H1 (cell line): ENCODE results near the gene ZNF618.

Source experiments
- CBX5 ChIP-seq: fragments of 300-800, 300-1000 bp; sonication (generic); IDR thresholded peaks from 2 replicates; pipeline ENCODE4 v1.7.1; 2016; ENCODE audit warnings: antibody characterized with exemption, low read length, low read depth
- CBX8 ChIP-seq: fragments of 300-800, 300-1000 bp; sonication (generic); IDR thresholded peaks from 2 replicates; pipeline ENCODE4 v1.7.1; 2016; ENCODE audit warnings: low read depth, low read length, borderline replicate concordance
- CTCF ChIP-seq, 3 experiments: IDR thresholded peaks; 1 replicate in 2 of 3; 2 replicates in 1 of 3; pipeline versions ENCODE4 v1.5.1 to v1.6.1; 2011; ENCODE audit warnings: low read length in 3 of 3, mild to moderate bottlenecking in 3 of 3, inconsistent platforms in 2 of 3, low read depth in 1 of 3, moderate library complexity in 1 of 3; ENCODE audit not compliant: insufficient read depth in 1 of 3; ENCODE audit errors: control extremely low read depth in 1 of 3
- MAX ChIP-seq: IDR thresholded peaks from 2 replicates; pipeline ENCODE4 v1.6.1; 2012; ENCODE audit warnings: inconsistent platforms
- PHF8 ChIP-seq: fragments of 200-600 bp; sonication (generic); conservative IDR thresholded peaks from 2 replicates; pipeline ENCODE4 v1.7.1; 2012; ENCODE audit warnings: low read depth, mild to moderate bottlenecking, inconsistent platforms, low read length, moderate library complexity
- SP1 ChIP-seq: IDR thresholded peaks from 2 replicates; pipeline ENCODE4 v1.6.1; 2011; ENCODE audit warnings: low read depth, low read length
- SUZ12 ChIP-seq: fragments of 200-600 bp; sonication (generic); IDR thresholded peaks from 2 replicates; pipeline ENCODE4 v1.6.1; 2012; ENCODE audit warnings: mild to moderate bottlenecking, inconsistent platforms, low read length, moderate library complexity, mixed read lengths
- TEAD4 ChIP-seq: IDR thresholded peaks from 2 replicates; pipeline ENCODE4 v1.6.1; 2012; ENCODE audit warnings: low read depth, low read length, inconsistent platforms, mixed read lengths

- TF ChIP-seq TEAD4 (no peak), CTCF (IDR thresholded peaks at IDR 0.05; ENCODE audit: control extremely low read depth in 1 of 3, insufficient read depth in 1 of 3, low read depth in 1 of 3, low read length in 3 of 3) (no peak), SUZ12 (no peak), MAX (no peak), PHF8 (no peak), SP1 (no peak), CBX8 (no peak), CBX5 (no peak)
Observed at GRCh38 chr9:113998114-113998513, 122.0 kb downstream of the ZNF618 start.
